ENCODE results near the gene CCNL2. TPM values are rescaled to one million over a fixed set of nuclear protein-coding genes. Genes with fewer than 3 reads are reported as not detected.

CCNL2 gene
- total and polyA plus RNA-seq, 2 donors (not counting 1 experiment from before 2014, with no cell fraction given), result 263 to 347 TPM

- DNase-seq (no peak), ATAC-seq (ENCODE audit: low read depth) (no peak)
- TF ChIP-seq CTCF (IDR thresholded peaks at IDR 0.05) (no peak), EZH2 (IDR thresholded peaks at IDR 0.05; ENCODE audit: borderline replicate concordance, insufficient read depth, low read depth, low read length, poor library complexity, severe bottlenecking) (no peak)
- Histone ChIP-seq H3K4me2 (replicated peaks; ENCODE audit: low read depth, low read length, poor library complexity, severe bottlenecking) (no peak overlapping the region), H3K27ac (ENCODE audit: low read length in 2 of 2) (no peak overlapping the region), H2AFZ (ENCODE audit: insufficient read depth, low read depth, low read length, poor library complexity, severe bottlenecking) (no peak overlapping the region), H3K27me3 (replicated peaks in 1 of 4; ENCODE audit: control extremely low read depth in 1 of 4, control insufficient read depth in 3 of 4, insufficient read depth in 4 of 4, low read length in 3 of 4) (no peaks in the 10 kb centered on the region), H3K9ac (ENCODE audit: low read length) (no peak overlapping the region), H3K79me2 (ENCODE audit: control insufficient read depth, insufficient read depth, low read length) (peaks cover 34% of the 10 kb centered on the region), H3K4me3 (ENCODE audit: control extremely low read depth in 1 of 5, extremely low read depth in 1 of 5, insufficient read depth in 1 of 5, low read depth in 2 of 5, low read length in 4 of 5) (no peak overlapping the region), H4K20me1 (ENCODE audit: control insufficient read depth, insufficient read depth, low read length, poor library complexity, severe bottlenecking) (peaks cover 41% of the 10 kb centered on the region), H3K4me1 (ENCODE audit: control insufficient read depth in 2 of 2, insufficient read depth in 2 of 2, low read length in 2 of 2) (peaks cover 6 to 13% of the 10 kb centered on the region in 2 donors), H3K9me3 (ENCODE audit: control extremely low read depth in 1 of 3, control insufficient read depth in 2 of 3, insufficient read depth in 1 of 3, low read length in 2 of 3) (peaks cover 0 to 7% (median 0%) of the 10 kb centered on the region in 3 donors), H3K36me3 (replicated peaks in 1 of 2; ENCODE audit: control extremely low read depth in 1 of 2, control insufficient read depth in 1 of 2, extremely low read depth in 1 of 2, insufficient read depth in 2 of 2, low read length in 1 of 2) (peaks cover 0 to under 1% of the 10 kb centered on the region in 2 experiments)
- H3K4me1 Mint-ChIP-seq, result peaks cover 15% of the 10 kb centered on the region
- H3K9me3 Mint-ChIP-seq (ENCODE audit: insufficient read depth), result no peaks in the 10 kb centered on the region
- ChIA-PET CTCF (no interaction called here), POLR2A (no interaction called here)
- WGBS (ENCODE audit: insufficient coverage), result 95% methylated on average over 16 of the region's 16 CpGs
- intact Hi-C loops (cut with micrococcal nuclease), result no loop called here
- no peaks in the 10 kb centered on the region for H3K27me3 Mint-ChIP-seq
- no peak overlapping the region for H3K4me3 Mint-ChIP-seq
- no peak overlapping the region for H3K27ac Mint-ChIP-seq
Measured at GRCh38 chr1:1345384-1345783, 53.8 kb downstream of the CCNL2 start.

- Histone ChIP-seq H3K4me2 (replicated peaks; ENCODE audit: low read depth, low read length, poor library complexity, severe bottlenecking) (no peak overlapping the region), H3K4me1 (ENCODE audit: control insufficient read depth in 2 of 2, insufficient read depth in 2 of 2, low read length in 2 of 2) (peaks cover 6 to 13% of the 10 kb centered on the region in 2 donors), H3K79me2 (ENCODE audit: control insufficient read depth, insufficient read depth, low read length) (peaks cover 34% of the 10 kb centered on the region), H3K9me3 (ENCODE audit: control extremely low read depth in 1 of 3, control insufficient read depth in 2 of 3, insufficient read depth in 1 of 3, low read length in 2 of 3) (peaks cover 0 to 7% (median 0%) of the 10 kb centered on the region in 3 donors), H2AFZ (ENCODE audit: insufficient read depth, low read depth, low read length, poor library complexity, severe bottlenecking) (no peak overlapping the region), H3K27me3 (replicated peaks in 1 of 4; ENCODE audit: control extremely low read depth in 1 of 4, control insufficient read depth in 3 of 4, insufficient read depth in 4 of 4, low read length in 3 of 4) (no peaks in the 10 kb centered on the region), H3K9ac (ENCODE audit: low read length) (no peak overlapping the region), H3K36me3 (replicated peaks in 1 of 2; ENCODE audit: control extremely low read depth in 1 of 2, control insufficient read depth in 1 of 2, extremely low read depth in 1 of 2, insufficient read depth in 2 of 2, low read length in 1 of 2) (peaks cover 0 to 4% of the 10 kb centered on the region in 2 experiments), H3K27ac (ENCODE audit: low read length in 2 of 2) (no peak overlapping the region), H4K20me1 (ENCODE audit: control insufficient read depth, insufficient read depth, low read length, poor library complexity, severe bottlenecking) (peaks cover 41% of the 10 kb centered on the region), H3K4me3 (ENCODE audit: control extremely low read depth in 1 of 5, extremely low read depth in 1 of 5, insufficient read depth in 1 of 5, low read depth in 2 of 5, low read length in 4 of 5) (no peak overlapping the region)
- 83% methylated on average over 14 of the region's 15 CpGs for whole genome bisulfite sequencing (ENCODE audit: insufficient coverage)
- ChIA-PET CTCF (interaction anchor here (0.6 kb wide), 1 partner anchor 337 kb away, joined by 4 read pairs; no protein-coding TSS in a partner anchor), POLR2A (no interaction called here)
- Mint-ChIP-seq H3K4me3 (no peak overlapping the region), H3K27me3 (no peaks in the 10 kb centered on the region), H3K4me1 (peaks cover 15% of the 10 kb centered on the region), H3K9me3 (ENCODE audit: insufficient read depth) (no peaks in the 10 kb centered on the region), H3K27ac (no peak overlapping the region)
- no peak for DNase-seq
- intact Hi-C loops (cut with micrococcal nuclease), result no loop called here
- no peak for TF ChIP-seq EZH2 (IDR thresholded peaks at IDR 0.05; ENCODE audit: borderline replicate concordance, insufficient read depth, low read depth, low read length, poor library complexity, severe bottlenecking)
- no peak for TF ChIP-seq CTCF (IDR thresholded peaks at IDR 0.05)
- ATAC-seq (ENCODE audit: low read depth), result no peak
Measured at GRCh38 chr1:1344655-1345361, 54.3 kb downstream of the CCNL2 start.
